Mesenchymal stem cell (in vitro differentiated cells and primary cell): ENCODE results near the gene ST6GALNAC4.

ENCODE experiments used
- DNase-seq: peaks from one replicate; pipeline ENCODE4 v3.0.0-alpha.2; 2013
- H2AFZ ChIP-seq: one replicate; pipeline ENCODE4 v1.6.1; 2013; ENCODE audit warnings: low read depth, mild to moderate bottlenecking, control low read depth, inconsistent platforms, low read length, moderate library complexity
- H2AK5ac ChIP-seq: 2 replicates; pipeline ENCODE4 v1.6.1; 2013; ENCODE audit warnings: low read length, moderate library complexity, mild to moderate bottlenecking, inconsistent platforms; ENCODE audit not compliant: severe bottlenecking
- H2BK120ac ChIP-seq: one replicate; pipeline ENCODE4 v1.6.1; 2013; ENCODE audit warnings: low read depth, mild to moderate bottlenecking, inconsistent platforms, low read length, moderate library complexity
- H2BK12ac ChIP-seq, 2 experiments: one replicate each; pipeline ENCODE4 v1.6.1; 2013; ENCODE audit warnings: inconsistent platforms in 2 of 2, low read length in 2 of 2, mild to moderate bottlenecking in 2 of 2, moderate library complexity in 2 of 2, control low read depth in 1 of 2
- H2BK15ac ChIP-seq: one replicate; pipeline ENCODE4 v1.6.1; 2013; ENCODE audit warnings: mild to moderate bottlenecking, low read depth, inconsistent platforms; ENCODE audit not compliant: poor library complexity, severe bottlenecking
- H2BK5ac ChIP-seq: 2 replicates; pipeline ENCODE4 v1.6.1; 2013; ENCODE audit warnings: low read depth, mild to moderate bottlenecking, low read length, control low read depth, inconsistent platforms; ENCODE audit not compliant: poor library complexity, severe bottlenecking
- H3K14ac ChIP-seq, 2 experiments: one replicate each; pipeline ENCODE4 v1.6.1; 2013; ENCODE audit warnings: inconsistent platforms in 2 of 2, low read length in 2 of 2, control low read depth in 1 of 2, mild to moderate bottlenecking in 1 of 2, moderate library complexity in 1 of 2
- H3K18ac ChIP-seq, 2 experiments: one replicate each; pipeline ENCODE4 v1.6.1; 2013; ENCODE audit warnings: inconsistent platforms in 2 of 2, low read length in 2 of 2, control low read depth in 1 of 2, low read depth in 1 of 2, mild to moderate bottlenecking in 1 of 2
- H3K23ac ChIP-seq, 2 experiments: one replicate each; pipeline ENCODE4 v1.6.1; 2013; ENCODE audit warnings: inconsistent platforms in 2 of 2, low read length in 2 of 2, mild to moderate bottlenecking in 2 of 2, moderate library complexity in 2 of 2, control low read depth in 1 of 2
- H3K27ac ChIP-seq: 2 replicates; pipeline ENCODE4 v1.5.1; 2013; ENCODE audit warnings: mild to moderate bottlenecking, moderate library complexity, low read length, control low read depth, inconsistent platforms; ENCODE audit not compliant: poor library complexity, severe bottlenecking
- H3K27me3 ChIP-seq, 2 experiments: 2 replicates each; pipeline versions ENCODE4 v1.6.1 to v1.7.0; 2013; ENCODE audit warnings: low read length in 2 of 2, mild to moderate bottlenecking in 2 of 2, moderate library complexity in 2 of 2, control low read depth in 1 of 2, inconsistent platforms in 1 of 2; ENCODE audit not compliant: control insufficient read depth in 1 of 2, insufficient read depth in 1 of 2
- H3K36me3 ChIP-seq, 2 experiments: 2 replicates each; pipeline versions ENCODE4 v1.6.1 to v1.7.0; 2013; ENCODE audit warnings: low read length in 2 of 2, control low read depth in 1 of 2, inconsistent platforms in 1 of 2, low read depth in 1 of 2, mild to moderate bottlenecking in 1 of 2; ENCODE audit not compliant: insufficient read depth in 2 of 2, control insufficient read depth in 1 of 2
- H3K4ac ChIP-seq, 2 experiments: one replicate each; pipeline ENCODE4 v1.6.1; 2013; ENCODE audit warnings: inconsistent platforms in 2 of 2, low read length in 2 of 2, mild to moderate bottlenecking in 2 of 2, moderate library complexity in 2 of 2, control low read depth in 1 of 2, low read depth in 1 of 2
- H3K4me1 ChIP-seq: 2 replicates; pipeline ENCODE4 v1.6.1; 2013; ENCODE audit warnings: low read depth, low read length, control low read depth; ENCODE audit not compliant: control insufficient read depth, insufficient read depth
- H3K4me2 ChIP-seq: 2 replicates; pipeline ENCODE4 v1.6.1; 2013; ENCODE audit warnings: low read length, mild to moderate bottlenecking, inconsistent platforms; ENCODE audit not compliant: poor library complexity, severe bottlenecking
- H3K4me3 ChIP-seq, 2 experiments: 2 replicates each; pipeline versions ENCODE4 v1.5.1 to v1.7.0; 2013; ENCODE audit warnings: low read length in 2 of 2, mild to moderate bottlenecking in 2 of 2, control low read depth in 1 of 2, low read depth in 1 of 2; ENCODE audit not compliant: insufficient read depth in 1 of 2
- H3K79me1 ChIP-seq: replicated peaks from 2 replicates; pipeline ENCODE4 v1.6.1; 2013; ENCODE audit warnings: mild to moderate bottlenecking, control low read depth, low read length, inconsistent platforms; ENCODE audit not compliant: poor library complexity, severe bottlenecking
- H3K9ac ChIP-seq: 2 replicates; pipeline ENCODE4 v1.7.0; 2013; ENCODE audit warnings: mild to moderate bottlenecking, low read length, moderate library complexity
- H3K9me3 ChIP-seq: 2 replicates; pipeline ENCODE4 v1.7.0; 2013; ENCODE audit warnings: mild to moderate bottlenecking, low read length; ENCODE audit not compliant: control insufficient read depth
- H4K8ac ChIP-seq: one replicate; pipeline ENCODE4 v1.6.1; 2013; ENCODE audit warnings: inconsistent platforms, mild to moderate bottlenecking, low read length, moderate library complexity
- H4K91ac ChIP-seq: one replicate; pipeline ENCODE4 v1.6.1; 2013; ENCODE audit warnings: mild to moderate bottlenecking, low read length, inconsistent platforms
- WGBS: methylation state at CpG from one replicate; pipeline ENCODE4 v1.1.7; 2013; ENCODE audit warnings: mixed read lengths; 5-methylcytosine and 5-hydroxymethylcytosine counted together

The ST6GALNAC4 gene

DNA sequence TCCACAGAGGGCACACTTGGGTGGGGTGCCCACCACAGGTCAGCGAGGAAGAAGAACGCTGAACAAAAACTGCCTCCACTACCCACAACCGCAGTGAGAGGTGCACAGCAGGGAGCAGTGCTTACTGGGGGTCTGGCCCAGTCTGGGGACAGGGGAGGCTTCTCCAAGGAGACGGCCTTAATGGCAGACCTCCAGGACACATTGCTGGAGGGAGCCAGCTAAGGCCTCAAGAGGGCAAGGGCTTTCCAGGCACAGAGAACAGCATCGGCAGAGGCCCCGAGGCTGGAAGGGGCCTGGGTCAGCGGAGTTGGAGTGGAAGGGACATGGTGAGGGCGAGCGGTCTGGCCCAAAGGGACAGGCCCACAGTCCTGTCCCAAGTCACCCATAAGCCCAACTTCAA lies 29.1 kb upstream of the ST6GALNAC4 start:
- H3K36me3 ChIP-seq = peaks cover 46 to 65% of the 10 kb centered on the region in 2 experiments
- no peak overlapping the region for H3K18ac ChIP-seq
- no peaks in the 10 kb centered on the region for H3K9me3 ChIP-seq
- H3K4me2 ChIP-seq = no peak overlapping the region
- H3K4me1 ChIP-seq = peaks cover 7% of the 10 kb centered on the region
- H3K4ac ChIP-seq = no peak overlapping the region
- H2AFZ ChIP-seq = no peak overlapping the region
- DNase-seq = no peak
- H3K23ac ChIP-seq = no peak overlapping the region
- no peak overlapping the region for H2AK5ac ChIP-seq
- H3K79me1 ChIP-seq = peaks cover 9% of the 10 kb centered on the region
- H2BK15ac ChIP-seq = no peak overlapping the region
- no peak overlapping the region for H3K14ac ChIP-seq
- H4K91ac ChIP-seq = no peak overlapping the region
- no peak overlapping the region for H4K8ac ChIP-seq
- no peaks in the 10 kb centered on the region for H3K27me3 ChIP-seq
- H3K9ac ChIP-seq = no peak overlapping the region
- no peak overlapping the region for H2BK5ac ChIP-seq
- no peak overlapping the region for H3K27ac ChIP-seq
- H2BK12ac ChIP-seq = no peak overlapping the region
- WGBS = 95% methylated on average over 8 of the region's 9 CpGs
- H3K4me3 ChIP-seq = no peak overlapping the region
- no peak overlapping the region for H2BK120ac ChIP-seq

GRCh38 chr9:127945338-127945737 lies 28.5 kb upstream of the ST6GALNAC4 start:
- Histone ChIP-seq H2AFZ (no peak overlapping the region), H4K91ac (no peak overlapping the region), H3K18ac (no peak overlapping the region), H3K4me2 (no peak overlapping the region), H2BK15ac (no peak overlapping the region), H3K36me3 (peaks cover 46 to 59% of the 10 kb centered on the region in 2 experiments), H4K8ac (no peak overlapping the region), H3K4me1 (peaks cover 7% of the 10 kb centered on the region), H3K4ac (no peak overlapping the region), H3K9ac (no peak overlapping the region), H3K4me3 (no peak overlapping the region), H2BK5ac (no peak overlapping the region), H3K79me1 (peaks cover 6% of the 10 kb centered on the region), H2BK12ac (no peak overlapping the region), H2BK120ac (no peak overlapping the region), H3K27ac (no peak overlapping the region), H3K9me3 (no peaks in the 10 kb centered on the region), H2AK5ac (no peak overlapping the region), H3K23ac (no peak overlapping the region), H3K27me3 (no peaks in the 10 kb centered on the region), H3K14ac (no peak overlapping the region)
- WGBS = 98% methylated on average over 24 of the region's 24 CpGs
- DNase-seq = no peak

GRCh38 chr9:127944586-127945218 lies 27.9 kb upstream of the ST6GALNAC4 start:
- no peak overlapping the region for H2AK5ac ChIP-seq
- H3K18ac ChIP-seq = no peak overlapping the region
- peaks cover 7% of the 10 kb centered on the region for H3K4me1 ChIP-seq
- no peak overlapping the region for H4K91ac ChIP-seq
- no peaks in the 10 kb centered on the region for H3K9me3 ChIP-seq
- H3K14ac ChIP-seq = no peak overlapping the region
- no peak overlapping the region for H2BK5ac ChIP-seq
- H3K23ac ChIP-seq = no peak overlapping the region
- H3K9ac ChIP-seq = no peak overlapping the region
- H4K8ac ChIP-seq = no peak overlapping the region
- no peak overlapping the region for H3K4me2 ChIP-seq
- H3K4ac ChIP-seq = no peak overlapping the region
- no peaks in the 10 kb centered on the region for H3K27me3 ChIP-seq
- no peak overlapping the region for H3K4me3 ChIP-seq
- H3K36me3 ChIP-seq = peaks cover 52 to 58% of the 10 kb centered on the region in 2 experiments
- no peak for DNase-seq
- H2BK12ac ChIP-seq = peak overlapping the region in 1 of 2 experiments; percentile 12
- no peak overlapping the region for H2BK15ac ChIP-seq
- H3K27ac ChIP-seq = no peak overlapping the region
- no peak overlapping the region for H2AFZ ChIP-seq
- WGBS = 98% methylated on average over 38 of the region's 38 CpGs
- peaks cover 4% of the 10 kb centered on the region for H3K79me1 ChIP-seq
- H2BK120ac ChIP-seq = no peak overlapping the region

GRCh38 chr9:127943731-127944144 lies 26.9 kb upstream of the ST6GALNAC4 start:
- H3K14ac ChIP-seq = no peak overlapping the region
- H3K23ac ChIP-seq = no peak overlapping the region
- H3K9ac ChIP-seq = no peak overlapping the region
- peaks cover 4% of the 10 kb centered on the region for H3K79me1 ChIP-seq
- no peak overlapping the region for H2BK12ac ChIP-seq
- H3K4me2 ChIP-seq = no peak overlapping the region
- 40% methylated on average over 12 of the region's 13 CpGs for WGBS
- no peak overlapping the region for H4K8ac ChIP-seq
- peaks cover 7% of the 10 kb centered on the region for H3K4me1 ChIP-seq
- peak; percentile 79 for DNase-seq
- no peak overlapping the region for H2AFZ ChIP-seq
- H2BK5ac ChIP-seq = no peak overlapping the region
- H2BK120ac ChIP-seq = no peak overlapping the region
- H3K18ac ChIP-seq = no peak overlapping the region
- no peak overlapping the region for H3K4me3 ChIP-seq
- no peak overlapping the region for H4K91ac ChIP-seq
- H3K36me3 ChIP-seq = peaks cover 53 to 54% of the 10 kb centered on the region in 2 experiments
- H3K27me3 ChIP-seq = no peaks in the 10 kb centered on the region
- H3K4ac ChIP-seq = no peak overlapping the region
- H3K9me3 ChIP-seq = no peaks in the 10 kb centered on the region
- H2AK5ac ChIP-seq = no peak overlapping the region
- H3K27ac ChIP-seq = no peak overlapping the region
- no peak overlapping the region for H2BK15ac ChIP-seq
